GM20431 (cell line): ENCODE results near the gene AEN.

ENCODE experiments used
- in situ Hi-C: fragments of 300-500 bp; cut with MseI, MboI; formaldehyde crosslinking; loops from one replicate; pipeline ENCODE4 v1.15.0; 2020; ENCODE audit warnings: low sequenced_read_pairs; ENCODE audit not compliant: unreplicated experiment

The AEN gene

GRCh38 chr15:88612186-88612796, 8.8 kb upstream of the AEN start:
- in situ Hi-C loops, result no loop called here

- in situ Hi-C loops, result no loop called here
These were observed 7.8 kb upstream of the AEN start for GRCh38 chr15:88613074-88613944.

GRCh38 chr15:88615303-88616107, 5.6 kb upstream of the AEN start:
- in situ Hi-C loops, result no loop called here

GRCh38 chr15:88616240-88616639, 4.9 kb upstream of the AEN start:
- in situ Hi-C loops, result no loop called here

GRCh38 chr15:88617031-88617722, 4.0 kb upstream of the AEN start:
- in situ Hi-C loops, result no loop called here

GRCh38 chr15:88617790-88618189, 3.4 kb upstream of the AEN start:
- in situ Hi-C loops, result no loop called here

GRCh38 chr15:88618686-88619085, 2.5 kb upstream of the AEN start:
- in situ Hi-C loops, result no loop called here

- in situ Hi-C loops, result no loop called here
These were observed 1.3 kb upstream of the AEN start for GRCh38 chr15:88619796-88620195.

GRCh38 chr15:88621789-88622604, 857 bp downstream of the AEN start:
- in situ Hi-C loops, result no loop called here

GRCh38 chr15:88622605-88622975, 1.4 kb downstream of the AEN start:
- in situ Hi-C loops, result no loop called here

- in situ Hi-C loops, result no loop called here
These were observed 1.9 kb downstream of the AEN start for GRCh38 chr15:88623061-88623460.

- in situ Hi-C loops, result no loop called here
These were observed 2.5 kb downstream of the AEN start for GRCh38 chr15:88623632-88624031.

- in situ Hi-C loops, result no loop called here
These were observed 3.2 kb downstream of the AEN start for GRCh38 chr15:88624156-88624970.

- in situ Hi-C loops, result no loop called here
These were observed 3.9 kb downstream of the AEN start for GRCh38 chr15:88624971-88625490.

- in situ Hi-C loops, result no loop called here
These were observed 5.0 kb downstream of the AEN start for GRCh38 chr15:88625943-88626741.

GRCh38 chr15:88627463-88627862, 6.3 kb downstream of the AEN start:
- in situ Hi-C loops, result no loop called here

- in situ Hi-C loops, result no loop called here
These were observed 7.0 kb downstream of the AEN start for GRCh38 chr15:88628018-88628654.
